Body of pancreas (tissue), 4 donors: ENCODE measurements around the gene TBXA2R. TPM values are rescaled to one million over a fixed set of nuclear protein-coding genes. Genes with fewer than 3 reads are reported as not detected.

Experiments
- ATAC-seq: fragments of 150-250 bp; one replicate; pipeline ENCODE4 v1.9.1; 2016
- DNase-seq, 4 donors: peaks; one replicate each; pipeline ENCODE4 v3.0.0-alpha.2; 2019
- H3K27ac ChIP-seq, 4 donors: fragments of 200-600 bp; sonication (generic); 1 replicate in 3 of 4; 2 replicates in 1 of 4; pipeline versions ENCODE4 v1.5.1 to v1.6.1; 2016 to 2019; ENCODE audit warnings: mild to moderate bottlenecking in 1 of 4, mixed read lengths in 1 of 4, moderate library complexity in 1 of 4
- H3K27me3 ChIP-seq, 2 donors: fragments of 200-600 bp; sonication (generic); one replicate each; pipeline ENCODE4 v1.6.0; 2016; ENCODE audit warnings: mild to moderate bottlenecking in 1 of 2
- H3K36me3 ChIP-seq, 2 donors: fragments of 200-600 bp; sonication (generic); replicated peaks in 1 of 2; 2 replicates each; pipeline ENCODE4 v1.5.1; 2016; ENCODE audit warnings: low read depth in 2 of 2; ENCODE audit not compliant: insufficient read depth in 1 of 2
- H3K4me1 ChIP-seq: fragments of 200-600 bp; sonication (generic); one replicate; pipeline ENCODE4 v1.6.0; 2016
- H3K4me3 ChIP-seq, 2 donors: fragments of 200-600 bp; sonication (generic); 1 replicate in 1 of 2; 2 replicates in 1 of 2; pipeline ENCODE4 v1.5.1; 2016 to 2019
- H3K9me3 ChIP-seq, 3 donors: fragments of 200-600 bp; sonication (generic); 1 replicate in 2 of 3; 2 replicates in 1 of 3; pipeline ENCODE4 v1.5.1; 2016
- CTCF ChIP-seq, 7 experiments: fragments of 450-650 bp in 4 of 7; fragments of 200-600 bp in 3 of 7; sonication (generic) in 3 of 7; IDR thresholded peaks; one replicate each; pipeline ENCODE4 v1.5.1; 2016 to 2019; ENCODE audit warnings: antibody characterized with exemption in 7 of 7
- POLR2A ChIP-seq, 3 donors: fragments of 450-650 bp; IDR thresholded peaks; one replicate each; pipeline ENCODE4 v1.6.1; 2016; ENCODE audit warnings: antibody characterized with exemption in 3 of 3, mild to moderate bottlenecking in 2 of 3
- WGBS, 2 donors: methylation state at CpG; one replicate each; pipeline ENCODE4 v1.1.5; 2017; 5-methylcytosine and 5-hydroxymethylcytosine counted together
- intact Hi-C: fragments of 100-400 bp; cut with DNase I; formaldehyde crosslinking; loops from one replicate; pipeline ENCODE4 v1.15.1; 2023
- total RNA-seq, 2 donors: library from RNA; depleted of rRNA; stranded (reverse); fragments of >200 nt; gene quantifications; one replicate each; pipeline ENCODE4 v1.1.0, GENCODE V29; 2016

TBXA2R gene
- total RNA-seq, 2 donors from 2014 or later: 0.52 to 3.0 TPM

GRCh38 chr19:3653081-3653795, 46.6 kb upstream of the TBXA2R start:
- H3K4me1 ChIP-seq: peaks cover 8% of the 10 kb centered on the region
- no peak for TF ChIP-seq POLR2A (IDR thresholded peaks at IDR 0.05)
- no peak for TF ChIP-seq CTCF (IDR thresholded peaks at IDR 0.05)
- WGBS, 2 donors: 86 to 91% methylated on average over 11 to 18 of the region's 37 CpGs
- H3K27me3 ChIP-seq: no peaks in the 10 kb centered on the region
- intact Hi-C loops: no loop called here
- ATAC-seq (no peak), DNase-seq (no peak)
- no peak overlapping the region for H3K27ac ChIP-seq
- no peaks in the 10 kb centered on the region for H3K9me3 ChIP-seq
- no peak overlapping the region for H3K4me3 ChIP-seq
- peaks cover 2 to 4% of the 10 kb centered on the region in 2 donors for H3K36me3 ChIP-seq

- intact Hi-C loops: no loop called here
- Histone ChIP-seq H3K4me1 (no peaks in the 10 kb centered on the region), H3K36me3 (peaks cover 2 to 4% of the 10 kb centered on the region in 2 donors), H3K9me3 (no peaks in the 10 kb centered on the region), H3K4me3 (no peak overlapping the region), H3K27me3 (no peaks in the 10 kb centered on the region), H3K27ac (no peak overlapping the region)
- 86 to 88% methylated on average over 4 to 14 of the region's 14 CpGs for WGBS, 2 donors
- DNase-seq: no peak
- TF ChIP-seq POLR2A (IDR thresholded peaks at IDR 0.05) (no peak), CTCF (IDR thresholded peaks at IDR 0.05) (no peak)
- no peak for ATAC-seq
Observed at GRCh38 chr19:3652422-3652821, 45.7 kb upstream of the TBXA2R start.

GRCh38 chr19:3651684-3652083, 45.0 kb upstream of the TBXA2R start:
- intact Hi-C loops: no loop called here
- H3K27me3 ChIP-seq: no peaks in the 10 kb centered on the region
- no peak overlapping the region for H3K4me3 ChIP-seq
- H3K4me1 ChIP-seq: no peaks in the 10 kb centered on the region
- no peak for DNase-seq
- no peak for TF ChIP-seq CTCF (IDR thresholded peaks at IDR 0.05)
- no peak for TF ChIP-seq POLR2A (IDR thresholded peaks at IDR 0.05)
- 87 to 95% methylated on average over 3 to 33 of the region's 33 CpGs for WGBS, 2 donors
- no peak for ATAC-seq
- peaks cover 2 to 4% of the 10 kb centered on the region in 2 donors for H3K36me3 ChIP-seq
- H3K27ac ChIP-seq: no peak overlapping the region
- H3K9me3 ChIP-seq: no peaks in the 10 kb centered on the region

- Histone ChIP-seq H3K4me3 (no peak overlapping the region), H3K9me3 (no peaks in the 10 kb centered on the region), H3K27ac (no peak overlapping the region), H3K4me1 (no peaks in the 10 kb centered on the region), H3K36me3 (peaks cover 4% of the 10 kb centered on the region in 2 donors), H3K27me3 (no peaks in the 10 kb centered on the region)
- intact Hi-C loops: no loop called here
- TF ChIP-seq POLR2A (IDR thresholded peaks at IDR 0.05) (no peak), CTCF (IDR thresholded peaks at IDR 0.05) (no peak)
- no peak for ATAC-seq
- no peak for DNase-seq
- 40 to 90% methylated on average over 1 to 11 of the region's 16 CpGs for WGBS, 2 donors
Observed at GRCh38 chr19:3649888-3650287, 43.2 kb upstream of the TBXA2R start.
